SK-N-SH (cell line): ENCODE data around the gene SLC22A2. TPM values are rescaled to one million over a fixed set of nuclear protein-coding genes. Genes with fewer than 3 reads are reported as not detected.

Experiments
- CTCF ChIA-PET: fragments of 300-600, 350-600 bp; formaldehyde crosslinking; extraction: SDS; loops from one replicate; lab custom pipeline; 2021; lab: Yijun Ruan, JAX
- POLR2A ChIA-PET: fragments of 350-600 bp; sonication (Branson Sonifier 250); formaldehyde crosslinking; extraction: SDS; loops from one replicate; lab custom pipeline; 2020; ENCODE audit warnings: antibody characterized with exemption, inconsistent platforms; lab: Yijun Ruan, JAX
- DNase-seq: peaks from one replicate; pipeline ENCODE4 v3.0.0; 2012
- H2AFZ ChIP-seq: fragments of 200-600 bp; sonication (generic); 2 replicates; pipeline ENCODE4 v1.8.1; 2016; ENCODE audit warnings: antibody characterized with exemption, mild to moderate bottlenecking, low read depth
- H3F3A ChIP-seq: fragments of 200-600 bp; sonication (generic); replicated peaks from 2 replicates; pipeline ENCODE3; 2016; ENCODE audit warnings: antibody characterized with exemption, mild to moderate bottlenecking; ENCODE audit not compliant: insufficient read depth
- H3K27ac ChIP-seq, 2 experiments: fragments of 200-500 bp in 1 of 2; fragments of 200-600 bp in 1 of 2; sonication (Bioruptor generic) in 1 of 2; sonication (generic), shearing (Covaris generic) in 1 of 2; 2 replicates each; pipeline versions ENCODE4 v1.5.1 to v1.6.1; 2014 to 2016; ENCODE audit warnings: low read depth in 2 of 2, inconsistent platforms in 1 of 2, low read length in 1 of 2, mild to moderate bottlenecking in 1 of 2, mixed read lengths in 1 of 2
- H3K27me3 ChIP-seq: fragments of 200-600 bp; sonication (generic), shearing (Covaris generic); 2 replicates; pipeline ENCODE4 v1.6.1; 2016; ENCODE audit warnings: mixed run types; ENCODE audit not compliant: insufficient read depth
- H3K36me3 ChIP-seq, 2 experiments: fragments of 200-500 bp in 1 of 2; fragments of 200-600 bp in 1 of 2; sonication (Bioruptor generic) in 1 of 2; sonication (generic) in 1 of 2; replicated peaks in 1 of 2; 2 replicates each; pipeline versions ENCODE3 to v1.5.1; 2014 to 2016; ENCODE audit warnings: low read length in 1 of 2, mild to moderate bottlenecking in 1 of 2; ENCODE audit not compliant: insufficient read depth in 2 of 2, control insufficient read depth in 1 of 2
- H3K4me1 ChIP-seq, 2 experiments: fragments of 200-500 bp in 1 of 2; fragments of 200-600 bp in 1 of 2; sonication (Bioruptor generic) in 1 of 2; sonication (generic), shearing (Covaris generic) in 1 of 2; 2 replicates each; pipeline versions ENCODE4 v1.5.1 to v1.6.1; 2014 to 2016; ENCODE audit warnings: low read depth in 1 of 2, low read length in 1 of 2, mixed run types in 1 of 2; ENCODE audit not compliant: insufficient read depth in 2 of 2, control insufficient read depth in 1 of 2
- H3K4me2 ChIP-seq: fragments of 200-600 bp; sonication (generic), shearing (Covaris generic); 2 replicates; pipeline ENCODE4 v1.6.1; 2017; ENCODE audit warnings: mixed run types
- H3K4me3 ChIP-seq, 2 experiments: fragments of 200-500 bp in 1 of 2; fragments of 200-600 bp in 1 of 2; sonication (Bioruptor generic) in 1 of 2; sonication (generic), shearing (Covaris generic) in 1 of 2; 2 replicates each; pipeline versions ENCODE4 v1.5.1 to v1.8.1; 2014 to 2016; ENCODE audit warnings: low read depth in 2 of 2, inconsistent platforms in 1 of 2, low read length in 1 of 2, mild to moderate bottlenecking in 1 of 2, mixed read lengths in 1 of 2, moderate library complexity in 1 of 2
- H3K79me2 ChIP-seq: fragments of 200-600 bp; sonication (generic); 2 replicates; pipeline ENCODE4 v1.8.1; 2017; ENCODE audit warnings: mild to moderate bottlenecking; ENCODE audit not compliant: insufficient read depth
- H3K9ac ChIP-seq: fragments of 200-600 bp; sonication (generic); 2 replicates; pipeline ENCODE4 v1.6.1; 2017; ENCODE audit warnings: mixed run types
- H3K9me2 ChIP-seq: fragments of 200-600 bp; sonication (generic); 2 replicates; pipeline ENCODE4 v1.6.1; 2017; ENCODE audit warnings: mixed run types
- H3K9me3 ChIP-seq: fragments of 200-600 bp; sonication (generic); 2 replicates; pipeline ENCODE4 v1.6.1; 2017; ENCODE audit warnings: mixed run types, mild to moderate bottlenecking, moderate library complexity
- H4K20me1 ChIP-seq: fragments of 200-600 bp; sonication (generic); 2 replicates; pipeline ENCODE4 v1.6.1; 2017; ENCODE audit warnings: mild to moderate bottlenecking, mixed run types; ENCODE audit not compliant: insufficient read depth
- CHD2 ChIP-seq: fragments of 150-350 bp; IDR thresholded peaks from 2 replicates; pipeline ENCODE4 v1.6.1; 2018; ENCODE audit warnings: low read length; ENCODE audit not compliant: partially characterized antibody
- EZH2phosphoT487 ChIP-seq: fragments of 200-600 bp; sonication (generic); IDR thresholded peaks from 2 replicates; pipeline ENCODE4 v1.6.1; 2017; ENCODE audit warnings: low read depth, mixed run types, mild to moderate bottlenecking, antibody characterized with exemption, moderate library complexity, borderline replicate concordance
- FOSL2 ChIP-seq: IDR thresholded peaks from 2 replicates; pipeline ENCODE4 v1.4.0; 2012; ENCODE audit warnings: low read depth, mild to moderate bottlenecking, moderate library complexity, borderline replicate concordance
- FOXJ3 ChIP-seq: sonication (generic); formaldehyde crosslinking; IDR thresholded peaks from 2 replicates; pipeline ENCODE4 v1.5.1; 2020; ENCODE audit warnings: mild to moderate bottlenecking, missing genetic modification reagents
- GATA2 ChIP-seq: sonication (generic); formaldehyde crosslinking; IDR thresholded peaks from 2 replicates; pipeline ENCODE4 v1.5.0; 2020; ENCODE audit warnings: mild to moderate bottlenecking, missing genetic modification reagents
- JUND ChIP-seq: IDR thresholded peaks from 2 replicates; pipeline ENCODE4 v1.4.0; 2012
- NFIC ChIP-seq: IDR thresholded peaks from 2 replicates; pipeline ENCODE4 v1.4.0; 2012; ENCODE audit warnings: borderline replicate concordance
- NRF1 ChIP-seq: IDR thresholded peaks from 2 replicates; pipeline ENCODE4 v1.6.1; 2012; ENCODE audit warnings: low read depth, mild to moderate bottlenecking, low read length
- REST ChIP-seq: IDR thresholded peaks from 2 replicates; pipeline ENCODE4 v1.6.1; 2012; ENCODE audit warnings: mild to moderate bottlenecking, low read depth, low read length, moderate library complexity
- RXRA ChIP-seq: IDR thresholded peaks from 2 replicates; pipeline ENCODE4 v1.4.0; 2012; ENCODE audit warnings: low read depth, mild to moderate bottlenecking, borderline replicate concordance
- SMC3 ChIP-seq: IDR thresholded peaks from 2 replicates; pipeline ENCODE4 v1.6.1; 2012; ENCODE audit warnings: low read depth, low read length, improper control_type of control experiment
- TCF12 ChIP-seq: IDR thresholded peaks from 2 replicates; pipeline ENCODE4 v1.4.0; 2012
- USF1 ChIP-seq: IDR thresholded peaks from 2 replicates; pipeline ENCODE4 v1.4.0; 2012; ENCODE audit warnings: low read depth, borderline replicate concordance
- WGBS: methylation state at CpG from one replicate; pipeline ENCODE4 v1.1.6; 2017; ENCODE audit warnings: low lambda C conversion rate; 5-methylcytosine and 5-hydroxymethylcytosine counted together
- polyA plus RNA-seq, 3 experiments: library from polyadenylated mRNA; depleted of rRNA; stranded (reverse); fragments of >200 nt; gene quantifications; 2 replicates each; pipeline ENCODE4 v1.2.3, GENCODE V29; 2012
- TF ChIP-seq, protein P1 (sequence below): IDR thresholded peaks from 2 replicates; pipeline ENCODE4 v1.4.0; 2012; ENCODE audit warnings: low read depth, borderline replicate concordance

SLC22A2 gene
- polyA plus RNA-seq, 1 of the 3 experiments (the other 2 are of a cell fraction), result not detected

GRCh38 chr6:160173806-160174527 is 84.7 kb downstream of the SLC22A2 start (continued):
- TF ChIP-seq REST, result no peak
- no peak for TF ChIP-seq FOXJ3 (CRISPR knock-in tag)

DNA sequence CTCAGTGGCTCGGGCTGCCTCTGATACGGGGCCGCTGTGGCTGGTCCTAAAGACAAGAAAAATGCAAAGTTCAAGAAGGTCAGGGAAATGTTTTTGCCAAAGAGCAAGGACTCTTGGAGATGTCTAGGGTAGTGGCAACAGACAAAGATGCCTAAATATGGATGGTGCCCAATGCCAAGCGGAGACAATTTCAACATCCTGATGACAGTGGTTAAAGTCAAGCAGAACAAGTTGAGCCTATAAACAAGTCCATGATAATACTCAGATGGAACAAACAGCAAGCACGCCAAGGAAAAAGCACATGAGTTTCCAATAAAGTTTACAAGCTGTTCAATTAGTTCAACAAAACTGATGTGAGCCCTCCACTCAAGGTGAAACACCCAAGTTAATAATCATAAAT is 85.9 kb downstream of the SLC22A2 start:
- H3K27ac ChIP-seq, result no peak overlapping the region
- H3K9ac ChIP-seq, result no peak overlapping the region
- CTCF ChIA-PET, result no interaction called here
- no peaks in the 10 kb centered on the region for H3F3A ChIP-seq
- H3K4me1 ChIP-seq, result no peaks in the 10 kb centered on the region
- no peaks in the 10 kb centered on the region for H3K9me3 ChIP-seq
- no peak overlapping the region for H2AFZ ChIP-seq
- H3K27me3 ChIP-seq, result peaks cover 12% of the 10 kb centered on the region
- TF ChIP-seq FOSL2 (no peak), RXRA (no peak), USF1 (no peak), SMC3 (no peak), TCF12 (no peak), NRF1 (no peak), FOXJ3 (CRISPR knock-in tag) (no peak), NFIC (no peak), EZH2phosphoT487 (no peak), GATA2 (CRISPR knock-in tag) (no peak), CHD2 (no peak), JUND (no peak)
- TF ChIP-seq, protein P1, sequence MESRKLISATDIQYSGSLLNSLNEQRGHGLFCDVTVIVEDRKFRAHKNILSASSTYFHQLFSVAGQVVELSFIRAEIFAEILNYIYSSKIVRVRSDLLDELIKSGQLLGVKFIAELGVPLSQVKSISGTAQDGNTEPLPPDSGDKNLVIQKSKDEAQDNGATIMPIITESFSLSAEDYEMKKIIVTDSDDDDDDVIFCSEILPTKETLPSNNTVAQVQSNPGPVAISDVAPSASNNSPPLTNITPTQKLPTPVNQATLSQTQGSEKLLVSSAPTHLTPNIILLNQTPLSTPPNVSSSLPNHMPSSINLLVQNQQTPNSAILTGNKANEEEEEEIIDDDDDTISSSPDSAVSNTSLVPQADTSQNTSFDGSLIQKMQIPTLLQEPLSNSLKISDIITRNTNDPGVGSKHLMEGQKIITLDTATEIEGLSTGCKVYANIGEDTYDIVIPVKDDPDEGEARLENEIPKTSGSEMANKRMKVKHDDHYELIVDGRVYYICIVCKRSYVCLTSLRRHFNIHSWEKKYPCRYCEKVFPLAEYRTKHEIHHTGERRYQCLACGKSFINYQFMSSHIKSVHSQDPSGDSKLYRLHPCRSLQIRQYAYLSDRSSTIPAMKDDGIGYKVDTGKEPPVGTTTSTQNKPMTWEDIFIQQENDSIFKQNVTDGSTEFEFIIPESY, result no peak
- TF ChIP-seq, all 33 proteins: peak for 0
- H4K20me1 ChIP-seq, result no peaks in the 10 kb centered on the region
- H3K4me3 ChIP-seq, result no peak overlapping the region
- H3K9me2 ChIP-seq, result no peaks in the 10 kb centered on the region
- POLR2A ChIA-PET, result no interaction called here
- DNase-seq, result no peak
- H3K4me2 ChIP-seq, result no peak overlapping the region
- H3K36me3 ChIP-seq, result no peaks in the 10 kb centered on the region
- no peaks in the 10 kb centered on the region for H3K79me2 ChIP-seq
- 8% methylated on average over 5 of the region's 5 CpGs for WGBS
